CD4-positive, alpha-beta T cell treated with Interleukin-2 at 100 ng/mL for 4 hours (primary cell): ENCODE data around the gene ACTG1.

Source experiments
- DNase-seq: peaks from one replicate; pipeline ENCODE4 v3.0.0-alpha.2; 2020; ENCODE audit warnings: low spot score

ACTG1 gene

DNA sequence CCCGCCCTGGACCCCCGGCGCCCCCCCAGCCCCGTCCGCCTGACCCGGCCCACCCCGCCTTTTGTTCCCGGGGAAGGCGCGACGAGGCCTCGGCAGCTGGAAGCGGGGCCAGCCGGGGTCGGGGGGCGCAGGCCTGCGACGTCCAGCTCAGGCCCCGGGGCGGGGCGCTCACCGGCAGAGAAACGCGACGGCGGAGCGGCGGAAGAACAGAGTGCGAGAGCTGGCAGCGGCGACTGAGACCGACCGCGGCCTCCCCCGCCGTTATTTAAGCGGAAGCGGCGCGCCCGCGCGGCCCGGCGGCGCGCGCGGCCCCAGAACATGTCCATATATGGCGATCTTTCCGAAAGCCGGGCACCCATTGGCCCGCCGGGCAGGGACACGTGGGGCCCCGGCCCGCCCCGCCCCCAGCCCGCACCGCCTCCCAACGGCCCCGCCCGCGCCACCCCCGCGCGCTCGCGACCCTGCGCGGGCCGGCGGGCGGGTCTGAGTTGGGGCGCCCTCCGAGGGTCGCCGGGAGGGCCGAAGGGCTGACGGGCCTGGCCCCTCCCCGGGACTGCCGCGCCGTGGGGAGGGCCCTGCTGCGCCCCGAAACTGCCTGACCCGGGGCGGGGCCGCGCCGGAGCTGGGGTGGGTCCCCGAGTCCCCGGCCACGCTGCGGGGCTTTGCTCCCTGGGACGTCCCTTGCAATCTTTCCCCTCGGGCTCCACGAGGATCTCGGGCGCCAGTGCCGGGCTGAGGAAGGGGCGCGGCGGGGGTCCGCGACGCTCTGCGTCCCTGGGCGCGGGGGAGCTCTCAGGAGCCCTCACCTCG, at the start of gene ACTG1:
Gene ACTG1, minus strand, starts transcription at position 238 of the 810 bp plus-strand sequence. CDS start 445 bp downstream, outside the sequence.
- DNase-seq, result peak; percentile 95

DNA sequence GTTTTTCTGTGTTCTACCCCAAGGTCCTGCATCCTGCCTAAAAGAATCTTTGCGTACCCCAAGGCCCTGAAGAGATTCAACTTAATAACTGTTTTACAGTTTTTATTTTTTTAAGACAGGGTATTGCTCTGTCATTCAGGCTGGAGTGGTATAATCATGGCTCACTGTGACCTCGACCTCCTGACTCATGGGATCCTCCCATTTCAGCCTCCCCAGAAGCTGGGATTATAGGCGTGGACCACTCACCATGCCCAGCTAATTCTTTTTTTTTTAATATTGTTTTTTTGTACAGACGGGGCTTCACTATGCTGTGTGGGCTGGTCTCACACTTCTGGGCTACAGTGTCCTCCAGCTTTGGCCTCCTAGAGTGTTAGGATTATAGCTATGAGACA, 48.9 kb upstream of the ACTG1 start:
- DNase-seq, result no peak

- no peak for DNase-seq
Measured at GRCh38 chr17:81558941-81559806, 46.6 kb upstream of the ACTG1 start.

DNA sequence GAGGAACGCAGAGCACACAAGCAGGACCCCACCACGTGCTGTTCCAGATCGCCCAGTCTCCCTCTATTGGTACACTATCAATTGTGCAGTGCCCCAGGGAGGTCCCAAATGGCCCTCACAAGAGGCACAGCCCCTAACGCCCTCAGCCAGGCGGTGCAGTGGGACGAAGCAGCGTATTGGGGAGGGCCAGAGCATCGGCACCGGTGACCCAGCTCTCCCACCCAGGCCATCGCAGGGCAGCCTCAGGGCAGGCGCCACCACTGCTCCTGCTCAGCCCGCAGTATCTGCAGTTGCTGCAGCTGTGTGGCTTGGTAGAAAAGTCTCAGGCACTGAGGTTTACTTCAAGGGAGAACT, 45.5 kb upstream of the ACTG1 start:
- DNase-seq, result no peak

DNA sequence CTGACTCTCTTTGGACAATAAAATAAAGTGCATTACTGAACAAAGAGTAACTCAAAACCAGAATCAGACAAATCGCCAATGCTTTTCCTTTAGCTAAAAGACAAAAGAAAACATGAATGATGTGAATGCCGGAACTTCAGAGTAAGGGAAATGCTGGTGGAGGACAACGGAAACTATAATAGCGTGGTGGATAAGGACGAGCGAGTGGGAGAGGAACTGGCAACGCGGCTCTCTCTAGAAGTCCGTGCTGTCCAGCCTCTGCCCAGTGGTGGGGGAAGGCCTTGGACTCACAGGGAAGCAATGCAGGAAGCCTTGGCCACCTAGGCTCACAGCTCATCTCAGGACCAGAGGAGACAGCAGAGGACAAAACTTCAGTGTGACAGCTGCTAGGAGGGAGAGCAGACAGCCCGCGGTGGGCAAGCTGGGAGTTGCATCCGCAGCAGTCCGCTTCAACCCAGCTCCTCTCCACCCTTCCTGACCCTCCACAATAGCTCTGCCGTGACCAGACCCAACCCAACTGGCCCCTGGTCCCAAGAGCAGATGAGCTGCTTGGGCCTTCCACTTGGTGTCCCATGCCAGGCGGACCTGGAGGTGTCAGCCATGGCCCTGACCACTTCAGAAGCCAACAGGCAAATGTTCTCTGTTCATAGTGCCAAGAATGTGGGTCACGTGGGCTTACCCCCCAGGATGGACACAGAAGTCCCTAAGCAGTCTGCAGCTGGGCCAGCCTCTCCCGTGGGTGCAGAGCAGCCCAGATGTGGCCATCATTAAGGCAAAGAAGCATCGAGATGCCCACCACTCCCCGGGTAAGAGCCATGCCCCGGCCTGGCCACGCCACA, 44.9 kb upstream of the ACTG1 start:
- DNase-seq, result no peak

GRCh38 chr17:81556863-81557262, 44.3 kb upstream of the ACTG1 start:
- DNase-seq, result no peak

DNA sequence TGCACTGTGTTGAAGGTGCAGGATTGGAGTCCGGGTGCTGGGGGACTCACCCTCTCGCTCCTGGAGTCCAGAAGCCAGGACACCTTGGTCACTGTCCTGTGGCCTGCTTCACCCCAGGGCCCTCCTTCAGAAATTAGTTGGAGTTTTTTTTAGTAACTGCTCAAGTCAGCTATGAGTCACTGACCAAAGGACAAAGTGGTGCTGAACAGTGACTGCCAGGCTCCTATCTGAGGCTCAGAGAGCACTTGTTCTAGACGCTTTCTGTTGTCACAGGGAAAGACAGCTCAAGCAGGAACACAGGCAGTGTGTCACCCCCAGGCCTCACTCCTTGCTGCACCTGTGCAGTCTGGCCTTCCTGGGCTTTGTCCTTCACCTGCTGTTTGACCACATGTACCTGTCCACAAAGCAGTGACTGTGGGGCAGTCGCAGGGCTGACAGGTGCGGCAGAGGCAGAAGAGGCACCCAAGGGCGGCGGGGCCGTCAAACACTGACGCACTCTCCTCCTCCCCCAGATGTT, 43.6 kb upstream of the ACTG1 start:
- DNase-seq, result no peak

DNA sequence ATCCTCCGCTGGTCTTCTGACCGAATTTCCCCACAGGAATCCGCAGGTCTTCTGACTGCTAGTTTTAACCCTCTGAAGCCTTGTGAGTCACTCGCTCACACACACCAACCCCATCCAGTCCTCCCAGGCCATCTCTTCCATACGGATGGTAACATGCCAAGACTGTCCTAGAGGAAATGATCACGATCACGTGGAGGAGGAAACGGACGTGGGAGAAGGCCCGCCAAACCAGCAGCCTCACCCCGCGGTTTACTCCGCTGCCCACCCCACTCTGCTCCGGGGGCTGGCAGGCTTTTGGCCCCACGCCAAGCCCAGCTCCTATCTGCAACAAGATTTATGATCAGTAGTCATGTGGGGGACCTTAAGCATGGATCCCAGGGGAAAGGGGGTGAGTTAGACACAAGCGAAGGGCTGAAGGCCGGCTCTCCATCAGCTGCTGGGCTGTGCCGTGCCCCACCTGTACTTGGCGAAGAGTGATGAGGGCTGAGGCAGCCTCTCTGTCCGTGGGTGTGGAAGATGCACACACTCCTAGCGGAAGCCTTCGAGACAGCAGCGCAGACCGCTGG, 41.1 kb upstream of the ACTG1 start:
- DNase-seq, result no peak

GRCh38 chr17:81553018-81553615, 40.5 kb upstream of the ACTG1 start:
- DNase-seq, result peak; percentile 69

DNA sequence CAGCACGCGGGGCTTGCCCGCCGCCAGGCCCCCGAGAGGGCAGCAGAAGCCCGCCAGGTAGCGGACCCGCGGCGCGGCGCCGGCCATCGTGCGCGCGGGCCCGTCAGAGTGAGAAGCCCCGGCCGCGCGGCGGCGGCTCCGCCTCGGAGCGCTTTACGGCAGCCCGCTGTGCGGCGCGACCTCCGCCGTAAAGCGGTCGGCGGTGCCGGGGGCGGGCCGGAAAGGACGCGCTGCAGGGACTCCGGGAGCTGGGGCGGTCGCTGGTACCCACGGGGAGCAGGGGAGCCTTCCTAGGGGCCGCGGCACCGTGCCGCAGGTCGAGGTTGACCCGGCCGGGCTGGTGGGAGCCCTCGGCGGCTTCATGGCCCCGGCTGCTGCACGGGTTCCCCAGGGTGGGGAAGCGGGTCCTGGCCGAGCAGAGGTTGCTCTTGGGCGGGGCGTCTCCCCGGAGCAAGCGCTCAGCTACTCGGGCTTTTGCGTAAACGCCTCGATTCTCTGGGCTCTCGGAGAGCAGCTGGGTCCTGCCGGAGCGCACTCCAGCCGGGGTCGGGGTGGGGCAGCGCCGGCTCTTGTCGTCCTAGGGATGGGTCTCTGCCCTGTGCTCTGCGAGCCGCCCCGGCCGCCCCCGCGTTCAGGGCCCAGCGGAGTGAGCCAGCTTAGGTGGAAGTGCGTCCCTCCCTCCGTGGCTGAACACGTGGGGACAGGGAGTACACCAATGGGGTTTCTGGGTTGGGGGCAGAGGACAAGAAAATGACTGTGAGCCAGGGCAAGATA, 39.8 kb upstream of the ACTG1 start, which contains the start of gene FAAP100:
Gene FAAP100, minus strand, starts transcription at position 110 of the 774 bp plus-strand sequence. Its CDS starts 23 bp downstream, at position 87.
- peak; percentile 78 for DNase-seq

DNA sequence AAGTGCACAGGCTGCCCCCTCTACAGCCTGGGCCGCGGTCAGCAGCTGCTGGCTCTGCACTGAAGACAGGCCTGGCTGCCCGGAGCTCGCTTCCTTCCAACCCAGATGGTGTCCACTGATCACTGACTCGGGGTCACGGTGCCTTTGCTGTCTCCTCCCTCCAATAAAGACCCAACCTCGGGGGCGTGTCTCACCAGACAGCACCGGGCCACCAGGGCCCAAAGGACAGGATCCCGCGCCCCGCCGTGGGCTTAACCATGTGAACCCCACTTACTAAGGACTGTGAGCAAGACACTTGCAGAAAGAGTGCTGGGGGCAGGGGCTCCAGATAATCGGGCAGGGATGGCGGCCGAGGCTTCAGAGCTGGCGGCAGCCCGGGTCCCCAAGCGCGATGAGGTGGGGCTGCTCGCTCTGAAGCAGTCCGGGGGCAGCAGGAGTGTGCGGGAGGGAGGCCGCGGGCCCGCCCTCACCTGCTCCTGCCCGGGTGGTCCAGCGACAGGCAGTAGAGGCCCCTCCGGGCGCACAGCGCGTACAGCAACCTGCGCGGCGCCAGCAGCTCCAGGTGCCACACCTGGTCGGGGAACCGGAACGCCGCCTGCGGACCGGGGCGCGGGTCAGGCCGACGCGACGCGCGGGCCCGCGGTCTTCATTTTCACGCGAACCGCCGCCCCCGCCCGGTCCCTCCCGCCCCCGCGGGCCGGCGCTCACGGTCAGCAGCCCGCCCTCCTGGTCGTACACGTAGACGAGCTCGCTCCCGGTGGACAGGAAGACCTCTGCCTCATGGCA, 39.1 kb upstream of the ACTG1 start:
- DNase-seq, result peak; percentile 5

DNA sequence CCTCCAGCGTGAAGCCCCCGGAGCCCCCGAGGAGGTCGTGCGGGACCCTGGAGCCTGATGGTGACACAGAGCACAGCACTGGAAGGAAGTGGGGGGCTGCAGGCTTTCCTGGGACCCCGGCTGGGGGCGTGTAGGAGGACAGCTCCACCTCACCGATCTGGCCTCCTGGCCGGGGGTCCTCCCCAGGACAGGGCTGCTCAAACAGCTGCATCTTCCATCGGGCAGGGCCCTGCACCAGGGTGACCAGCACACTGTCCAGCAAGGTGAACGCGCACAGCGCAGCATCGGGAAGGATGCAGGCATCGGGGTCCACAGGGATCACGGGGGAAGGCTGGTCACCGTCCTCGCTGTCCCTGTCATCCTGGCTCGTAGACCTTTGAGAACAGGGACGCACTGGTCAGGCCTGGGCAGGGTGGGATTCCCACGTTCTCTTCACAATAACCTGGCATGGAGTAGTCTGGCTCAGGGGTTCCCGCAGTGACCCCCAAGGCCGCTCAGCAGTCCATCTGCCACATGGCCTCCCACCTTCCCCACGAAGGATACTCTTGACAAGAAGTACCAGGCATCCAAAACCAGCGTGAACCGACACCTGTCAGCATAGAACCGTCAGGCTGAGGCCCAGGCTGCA, 38.3 kb upstream of the ACTG1 start:
- DNase-seq, result no peak

DNA sequence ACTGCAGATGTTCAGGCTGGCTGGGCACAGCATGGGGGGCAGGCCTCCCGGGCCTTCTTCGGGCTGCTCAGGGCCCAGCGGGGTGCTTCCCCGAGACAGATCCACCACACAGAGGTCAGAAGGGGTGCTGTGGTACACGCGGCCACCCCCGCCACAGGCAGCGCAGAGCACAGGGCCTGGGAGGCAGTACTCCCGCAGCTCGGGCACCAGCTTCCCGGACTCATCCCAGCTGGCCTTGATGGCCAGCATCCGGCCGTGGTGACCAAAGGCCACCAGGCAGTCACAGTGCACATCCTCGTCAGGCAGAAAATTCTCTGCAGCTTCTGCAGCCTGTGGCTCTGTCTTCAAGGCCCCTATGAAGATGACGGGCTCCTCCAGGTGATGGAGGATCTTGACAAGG, 37.7 kb upstream of the ACTG1 start:
- DNase-seq, result no peak

- no peak for DNase-seq
Measured at GRCh38 chr17:81549826-81550225, 37.2 kb upstream of the ACTG1 start.

DNA sequence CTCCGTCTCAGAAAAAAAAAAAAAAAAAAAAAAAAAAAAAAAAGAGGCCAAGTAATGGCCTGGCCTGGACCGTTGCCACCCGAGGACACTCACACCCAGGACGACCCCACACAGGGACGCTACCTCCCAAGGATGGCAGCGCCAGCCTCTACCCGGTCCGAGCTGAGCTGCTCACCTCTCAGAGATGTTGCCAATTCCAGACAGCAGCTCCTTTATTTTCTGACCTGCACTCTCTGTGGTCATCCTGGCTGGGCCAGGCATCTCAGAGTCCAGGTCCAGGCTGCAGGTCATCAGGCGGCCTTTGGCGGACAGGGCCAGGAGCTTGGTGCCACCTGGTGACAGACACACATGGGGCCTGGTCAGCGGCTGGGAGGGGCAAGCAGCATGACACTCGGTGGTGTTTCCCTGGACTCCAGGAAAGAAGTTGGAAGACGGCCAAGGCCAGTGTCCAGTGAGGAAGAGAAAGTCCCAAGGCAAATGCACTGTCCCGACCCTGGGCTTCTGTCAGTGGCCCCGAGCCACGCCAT, 36.5 kb upstream of the ACTG1 start:
- no peak for DNase-seq

GRCh38 chr17:81547614-81547982, 35.0 kb upstream of the ACTG1 start:
- no peak for DNase-seq

DNA sequence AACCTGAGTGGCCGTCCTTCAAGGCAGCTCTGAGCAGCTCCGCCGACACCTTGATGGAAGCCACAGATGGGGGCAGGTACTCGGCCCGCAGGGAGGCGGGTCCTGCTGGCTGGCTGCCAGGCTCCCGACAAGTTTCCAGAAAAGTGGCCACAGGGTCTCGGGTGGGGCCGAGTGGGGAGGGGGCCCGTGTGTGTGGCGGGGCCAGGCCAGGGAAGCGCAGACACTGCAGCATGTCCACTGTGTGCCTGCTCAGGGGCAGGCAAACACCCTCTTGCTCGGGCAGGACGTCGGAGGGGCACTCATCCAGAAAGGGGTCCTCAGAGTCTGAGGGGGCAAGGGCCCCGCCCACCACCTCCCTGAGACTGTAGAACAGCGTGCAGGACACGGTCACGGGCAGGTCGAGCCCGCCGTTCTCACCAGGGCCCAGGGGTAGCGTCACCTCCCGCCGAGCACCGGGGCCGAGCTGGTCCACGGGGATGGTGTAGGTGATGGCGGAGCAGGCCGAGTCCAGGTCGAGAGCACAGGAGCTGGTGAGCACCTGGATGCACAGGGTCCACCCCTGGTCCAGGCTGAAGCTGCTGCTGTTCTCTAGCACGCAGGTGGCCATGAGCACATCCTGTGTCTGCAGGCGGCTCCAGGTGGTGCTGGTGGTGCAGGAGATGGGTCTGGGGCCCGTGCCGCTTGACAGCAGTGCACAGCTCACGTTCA, 34.5 kb upstream of the ACTG1 start:
- DNase-seq, result no peak
